Muscle of leg (tissue), 11 donors: ENCODE measurements around the gene ADCY1. TPM values are rescaled to one million over a fixed set of nuclear protein-coding genes. Genes with fewer than 3 reads are reported as not detected.
A peak's percentile ranks its signal among the peaks of the same experiment; 100 is the strongest.
"Not testable (repeated sequence)": the region's sequence is repeated elsewhere in the genome, so short reads cannot be mapped to it uniquely, and the experiment has no call there.

Source experiments
- DNase-seq: peaks from one replicate; pipeline ENCODE4 v3.0.0; 2013
- H3K27ac ChIP-seq: one replicate; pipeline ENCODE4 v1.5.1; 2013; ENCODE audit warnings: mild to moderate bottlenecking, low read length, control low read depth
- H3K27me3 ChIP-seq: one replicate; pipeline ENCODE4 v1.6.1; 2013; ENCODE audit warnings: low read length; ENCODE audit not compliant: control insufficient read depth, insufficient read depth
- H3K36me3 ChIP-seq: one replicate; pipeline ENCODE4 v1.6.1; 2013; ENCODE audit warnings: low read length; ENCODE audit not compliant: control insufficient read depth, insufficient read depth
- H3K4me1 ChIP-seq: one replicate; pipeline ENCODE4 v1.6.1; 2013; ENCODE audit warnings: low read length; ENCODE audit not compliant: control insufficient read depth, insufficient read depth
- H3K4me3 ChIP-seq: one replicate; pipeline ENCODE4 v1.5.1; 2013; ENCODE audit warnings: low read length, control low read depth
- H3K9me3 ChIP-seq: replicated peaks from 2 replicates; pipeline ENCODE4 v1.6.1; 2013; ENCODE audit warnings: low read depth, low read length; ENCODE audit not compliant: control insufficient read depth
- WGBS: methylation state at CpG from one replicate; pipeline ENCODE4 v1.1.5; 2013; ENCODE audit warnings: missing lambda C conversion rate; ENCODE audit not compliant: insufficient coverage; 5-methylcytosine and 5-hydroxymethylcytosine counted together
- polyA plus RNA-seq, 8 donors: library from polyadenylated mRNA; unstranded; fragments of 120-200 nt; gene quantifications; one replicate each; pipeline versions ENCODE4 v1.2.1 to v1.2.3, GENCODE V29; 2013; ENCODE audit warnings: inconsistent platforms in 1 of 8, low replicate concordance in 1 of 8; ENCODE audit not compliant: insufficient read length in 8 of 8, insufficient read depth in 1 of 8
- total RNA-seq: library from RNA; stranded (reverse); fragments of 120-200 nt; gene quantifications from one replicate; pipeline ENCODE4 v1.2.4, GENCODE V29; 2013

ADCY1 gene
- total and polyA plus RNA-seq, 9 donors = 7.1 to 15.6 (median 10.9) TPM

GRCh38 chr7:45756757-45757156 is 182.6 kb downstream of the ADCY1 start:
- DNase-seq, H3K27ac ChIP-seq, H3K9me3 ChIP-seq, H3K36me3 ChIP-seq, H3K27me3 ChIP-seq, H3K4me1 ChIP-seq, H3K4me3 ChIP-seq: not testable (repeated sequence)
- WGBS = no CpG with 5 or more reads among the region's 2 CpGs

GRCh38 chr7:45759464-45759863 is 185.3 kb downstream of the ADCY1 start:
- not testable (repeated sequence) for H3K27ac ChIP-seq, H3K27me3 ChIP-seq, H3K36me3 ChIP-seq, DNase-seq, H3K4me1 ChIP-seq, H3K9me3 ChIP-seq, H3K4me3 ChIP-seq
- no CpG with 5 or more reads among the region's 1 CpG for WGBS

- not testable (repeated sequence) for H3K9me3 ChIP-seq, H3K27ac ChIP-seq, H3K4me3 ChIP-seq, H3K27me3 ChIP-seq, H3K4me1 ChIP-seq, H3K36me3 ChIP-seq
- 53% methylated on average over 2 of the region's 5 CpGs for WGBS
- peak; percentile 69 for DNase-seq
Observed at GRCh38 chr7:45761545-45762205, 187.5 kb downstream of the ADCY1 start.

GRCh38 chr7:45762225-45762994 is 188.2 kb downstream of the ADCY1 start:
- H3K27ac ChIP-seq = peak overlapping the region; percentile 42
- no CpG with 5 or more reads among the region's 3 CpGs for WGBS
- not testable (repeated sequence) for DNase-seq, H3K36me3 ChIP-seq, H3K27me3 ChIP-seq, H3K4me3 ChIP-seq, H3K4me1 ChIP-seq, H3K9me3 ChIP-seq

- WGBS = under 1% methylated on average over 63 of the region's 72 CpGs
- H3K4me1 ChIP-seq = peaks cover 11% of the 10 kb centered on the region
- H3K36me3 ChIP-seq = not testable (repeated sequence)
Observed at GRCh38 chr7:45768516-45769394, 194.6 kb downstream of the ADCY1 start.

GRCh38 chr7:45769626-45770025 is 195.5 kb downstream of the ADCY1 start:
- not testable (repeated sequence) for H3K9me3 ChIP-seq, DNase-seq, H3K27me3 ChIP-seq, H3K36me3 ChIP-seq
- H3K4me1 ChIP-seq = peaks cover 11% of the 10 kb centered on the region
- WGBS = 97% methylated on average over 10 of the region's 20 CpGs
- peak overlapping the region; percentile 94 for H3K27ac ChIP-seq
- peak overlapping the region; percentile 89 for H3K4me3 ChIP-seq

More at GRCh38 chr7:45768516-45769394, 194.6 kb downstream of the ADCY1 start:
- H3K9me3 ChIP-seq, H3K27me3 ChIP-seq: not testable (repeated sequence)
- Histone ChIP-seq H3K4me3 (peak overlapping the region; percentile 89), H3K27ac (peak overlapping the region; percentile 94)
- peak; percentile 99 for DNase-seq
